Activated gamma-delta T cell (primary cell): Measurements from ENCODE around the gene EEF1G.

Experiments
- DNase-seq: peaks from one replicate; lab custom pipeline; 2025; lab: John Stamatoyannopoulos, UW

The EEF1G gene

DNA sequence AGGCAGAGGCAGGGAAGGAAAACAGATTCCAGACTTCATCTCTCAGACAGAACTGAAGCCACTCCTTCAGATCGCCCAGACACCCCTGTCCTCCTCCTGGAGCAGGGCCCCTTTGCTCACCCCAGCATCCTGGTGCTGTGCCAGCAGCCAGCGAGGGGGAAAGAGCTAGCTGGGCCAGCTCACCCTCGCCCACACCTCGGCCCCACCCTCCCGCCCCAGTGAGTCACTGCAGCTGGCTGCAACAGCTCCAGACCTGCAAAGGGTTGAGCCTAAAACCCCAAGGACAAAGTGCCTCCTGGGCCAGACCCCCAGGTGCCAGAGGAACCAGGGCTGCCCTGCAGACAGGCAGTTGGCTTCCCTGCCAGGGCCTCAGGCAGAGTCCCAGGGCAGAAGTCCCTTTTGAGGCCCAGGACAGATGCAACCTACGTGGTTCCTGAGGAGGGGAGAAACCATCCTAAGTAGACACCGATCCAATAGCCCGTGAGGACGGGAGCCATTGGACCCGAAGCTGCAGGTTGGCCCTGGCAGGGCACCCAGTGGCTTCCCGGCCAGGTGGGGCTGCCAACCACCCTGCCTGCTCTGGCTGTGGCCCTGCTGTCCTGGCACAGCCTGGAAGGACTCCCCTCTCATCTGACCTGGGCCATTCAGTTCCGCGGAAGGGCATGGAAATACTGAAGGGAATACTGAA lies 34.3 kb downstream of the EEF1G start:
- DNase-seq = peak; percentile 40

DNA sequence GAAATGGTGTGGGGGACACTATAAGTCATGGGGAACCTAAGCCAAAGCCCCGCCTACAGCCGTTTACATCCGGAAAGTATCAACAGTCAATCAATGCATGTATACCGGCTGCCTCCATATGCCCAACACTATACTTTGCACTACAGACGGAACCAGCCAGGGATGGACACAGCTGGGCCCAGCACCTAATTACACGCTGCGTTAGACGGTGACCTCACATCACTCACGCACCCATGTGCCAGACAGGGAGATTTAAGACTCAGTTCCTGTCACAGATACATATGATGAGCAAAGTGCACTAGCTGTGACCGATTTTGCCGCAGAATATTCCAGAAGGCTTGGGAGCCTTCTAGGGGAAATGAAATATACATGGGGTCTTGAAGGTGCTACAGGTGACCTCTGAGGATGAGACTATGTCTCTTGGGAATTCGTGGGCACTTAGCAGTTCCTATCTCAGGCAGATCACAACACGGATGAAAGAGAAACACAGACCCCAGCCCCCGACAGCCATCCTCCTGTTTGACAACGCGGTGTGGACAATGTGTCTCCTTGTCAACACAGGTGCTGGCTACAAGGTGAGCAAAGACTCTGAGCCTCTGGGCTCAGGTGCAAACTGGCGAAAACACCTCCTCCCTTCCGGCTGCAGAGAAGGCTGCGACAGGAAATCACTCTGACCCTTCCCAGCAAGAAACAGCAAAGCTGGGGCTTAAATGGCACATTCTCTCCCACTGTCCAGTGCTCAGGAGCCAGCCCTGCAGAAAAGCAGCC lies 35.0 kb downstream of the EEF1G start:
- no peak for DNase-seq

DNA sequence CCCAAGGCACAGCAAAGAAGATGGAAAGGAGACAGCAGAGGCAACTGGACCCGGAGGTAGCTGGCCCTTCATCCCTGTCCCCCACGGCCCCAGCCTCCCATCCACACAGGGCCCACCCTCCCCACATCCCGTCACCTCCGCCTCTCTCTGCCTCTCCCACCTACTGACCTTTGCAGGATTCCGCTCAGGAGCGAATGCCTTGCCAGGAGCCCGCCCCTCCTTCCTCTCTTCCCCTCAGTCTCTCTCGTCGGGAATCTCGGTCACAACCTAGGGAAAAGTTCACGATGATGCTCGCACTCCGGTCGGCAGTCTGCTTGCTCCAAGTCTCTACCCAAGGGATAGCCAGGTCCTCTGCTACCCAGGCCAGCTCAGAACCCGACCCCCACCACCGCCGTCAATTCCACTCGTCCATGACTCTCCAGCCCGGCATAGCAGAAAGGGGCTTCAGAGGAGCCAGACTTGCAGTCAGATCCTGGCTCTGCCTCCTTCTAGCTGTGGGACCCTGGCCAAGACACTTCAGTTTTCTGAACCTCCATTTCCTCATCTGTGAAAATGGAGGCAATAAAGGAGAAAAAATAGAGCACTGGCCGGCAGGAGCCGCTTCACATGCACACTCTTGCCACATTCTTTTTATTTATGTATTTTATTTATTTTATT lies 37.3 kb downstream of the EEF1G start:
- no peak for DNase-seq

DNA sequence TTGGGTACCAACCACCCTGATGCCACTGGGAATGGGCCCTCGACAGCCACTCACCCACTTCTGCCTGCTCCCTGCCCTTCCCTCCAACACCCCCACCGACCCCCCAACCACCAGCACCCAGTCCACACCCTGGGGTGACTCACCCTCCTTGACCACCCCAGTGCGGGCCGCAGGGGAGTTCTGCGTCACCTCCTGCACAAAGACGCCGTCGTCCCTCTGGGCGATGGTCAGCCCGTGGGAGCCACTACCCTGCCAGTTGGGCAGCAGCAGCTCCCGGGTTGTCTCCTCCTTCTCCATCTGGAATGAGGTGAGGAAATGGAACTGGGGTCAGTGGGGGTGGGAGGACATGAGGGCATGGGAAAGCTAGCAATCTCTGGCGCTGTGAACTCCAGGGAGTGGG lies 37.9 kb downstream of the EEF1G start:
- DNase-seq = no peak

DNA sequence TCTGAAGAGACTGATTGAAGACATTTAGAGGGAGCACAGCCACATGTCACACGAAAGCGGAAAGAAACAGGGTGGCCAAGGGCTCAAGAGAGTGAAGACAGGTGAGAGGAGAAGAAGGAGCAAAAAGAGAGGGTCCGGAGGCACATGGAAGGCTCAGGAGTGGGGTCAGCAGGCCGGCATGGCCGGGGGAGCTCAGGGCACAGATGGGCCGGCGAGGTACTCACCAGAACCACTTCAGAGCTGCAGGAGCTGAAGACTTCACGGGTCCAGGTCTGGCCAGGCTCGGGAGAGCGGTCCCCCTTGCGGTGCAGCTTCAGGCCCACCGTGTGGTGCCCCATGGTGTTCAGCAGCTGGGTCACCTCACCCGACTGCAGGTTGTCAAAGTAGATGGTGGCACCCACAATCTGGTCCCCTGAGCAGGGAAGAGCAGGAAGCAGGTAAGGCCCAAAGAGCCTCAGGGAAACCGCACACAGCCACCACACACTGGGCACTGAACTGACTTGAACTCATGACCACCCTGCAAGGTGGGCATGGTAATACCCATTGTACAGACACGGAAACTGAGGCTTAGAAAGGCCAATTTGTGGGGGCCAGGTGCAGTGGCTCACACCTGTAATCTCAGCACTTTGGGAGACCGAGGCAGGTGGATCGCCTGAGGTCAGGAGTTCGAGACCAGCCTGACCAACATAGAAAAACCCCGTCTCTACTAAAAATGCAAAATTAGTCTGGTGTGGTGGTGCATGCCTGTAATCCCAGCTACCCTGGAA lies 38.7 kb downstream of the EEF1G start:
- no peak for DNase-seq

DNA sequence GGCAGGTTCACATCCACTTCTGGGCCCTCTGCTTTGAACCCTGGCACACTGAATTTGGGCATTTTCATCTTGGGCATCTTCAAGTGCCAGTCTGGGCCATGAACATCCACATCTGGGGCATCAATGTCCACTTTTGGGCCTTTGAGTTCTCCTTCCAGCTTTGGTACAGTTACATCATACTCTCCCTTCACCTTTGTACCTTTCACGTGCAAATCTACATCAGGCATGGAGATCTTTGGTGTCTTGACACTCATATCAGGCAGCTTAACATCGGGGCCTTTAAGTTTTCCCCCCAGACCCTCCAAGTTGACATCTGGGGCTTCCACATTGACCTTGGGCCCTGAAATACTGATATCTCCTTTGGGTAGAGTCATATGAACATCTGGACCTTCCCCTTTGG lies 41.6 kb downstream of the EEF1G start:
- DNase-seq = no peak

DNA sequence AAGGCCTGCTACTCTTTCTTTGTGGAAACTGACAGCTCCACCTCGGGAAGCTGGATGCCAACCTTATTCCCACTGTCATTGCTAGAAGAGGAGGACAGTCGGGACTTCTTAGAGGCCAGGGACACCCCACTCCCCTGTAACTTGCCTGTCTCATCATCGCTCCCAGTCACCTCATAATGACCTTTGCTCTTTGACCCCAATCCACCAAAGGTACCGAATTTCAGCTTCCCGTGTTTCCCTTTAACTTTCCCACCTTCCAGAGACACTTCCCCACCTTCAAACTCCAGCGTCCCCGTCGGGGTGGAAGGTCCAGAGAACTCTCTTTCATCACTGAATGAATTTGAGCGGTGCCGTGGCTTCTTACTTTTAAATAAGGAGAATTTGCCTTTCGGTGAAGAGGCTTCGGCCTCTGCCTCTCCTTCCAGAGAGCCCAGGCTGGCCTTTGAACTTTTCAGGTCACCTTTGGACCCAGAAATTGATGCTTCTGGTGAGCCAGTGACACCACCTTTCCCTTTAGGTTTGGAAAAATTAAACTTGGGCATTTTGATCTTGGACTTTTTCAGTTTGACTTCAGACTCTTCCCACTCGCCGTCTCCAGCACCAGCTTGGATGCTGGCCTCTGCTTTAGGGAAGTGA lies 56.8 kb downstream of the EEF1G start:
- no peak for DNase-seq

DNA sequence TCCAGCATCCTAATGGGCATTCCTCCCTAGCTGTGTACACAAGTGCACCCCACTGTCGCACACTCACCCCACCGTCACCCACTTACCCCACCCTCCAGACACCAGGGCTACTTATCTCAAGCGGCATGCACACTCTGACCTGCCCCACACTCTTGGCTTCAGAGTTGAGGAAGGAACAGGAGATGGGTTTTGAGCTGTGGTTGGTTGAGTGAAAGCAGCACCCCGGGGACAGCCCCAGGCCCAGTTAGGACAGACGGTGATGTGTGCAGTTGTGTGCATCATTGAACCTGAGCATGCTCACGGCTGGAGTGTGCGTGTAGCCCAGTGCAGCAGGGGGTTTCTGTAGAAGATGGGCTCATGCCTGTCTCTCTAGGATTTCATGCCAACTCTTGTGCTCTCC lies 59.5 kb downstream of the EEF1G start:
- DNase-seq = no peak

DNA sequence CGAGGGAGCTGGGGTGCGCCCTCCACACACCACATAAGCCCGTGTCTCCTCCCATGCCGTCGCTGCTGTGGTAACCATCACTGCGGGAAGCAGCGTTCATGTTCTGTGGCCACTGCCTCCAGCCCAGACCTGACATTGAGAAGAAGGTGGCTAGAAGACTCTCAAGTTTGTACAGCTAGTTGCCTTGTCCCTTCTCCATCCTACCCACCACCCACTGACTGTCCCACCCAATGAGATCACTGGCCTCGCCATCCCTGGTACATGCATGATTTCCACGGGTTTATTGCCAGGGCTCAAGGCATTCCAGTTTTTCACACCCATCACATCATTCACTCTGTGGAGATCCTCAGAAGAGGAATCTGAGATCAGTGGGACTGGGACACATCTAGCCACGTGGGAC lies 60.1 kb downstream of the EEF1G start:
- DNase-seq = no peak

DNA sequence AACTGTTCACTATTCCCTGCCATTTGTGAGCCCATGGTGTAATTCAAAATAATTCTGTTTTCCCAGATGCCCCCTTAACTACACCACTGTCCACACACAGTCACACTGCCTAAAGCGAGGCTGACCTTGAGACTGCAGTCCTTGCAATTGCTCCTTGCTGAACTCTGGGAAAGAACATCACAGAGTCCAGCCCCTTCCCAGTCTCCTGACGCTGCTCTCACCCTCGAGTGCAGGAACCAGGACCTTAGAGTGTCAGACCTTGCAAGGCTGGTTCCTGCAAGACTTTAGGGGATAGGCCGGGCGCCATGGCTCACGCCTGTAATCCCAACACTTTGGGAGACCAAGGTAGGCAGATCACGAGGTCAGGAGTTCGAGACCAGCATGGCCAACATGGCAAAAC lies 60.7 kb downstream of the EEF1G start:
- no peak for DNase-seq
